Measurements from ENCODE around the gene ALDH2.

GRCh38 chr12:111828338-111828979 is 61.7 kb downstream of the ALDH2 start:
- TF ChIP-seq, protein P1, sequence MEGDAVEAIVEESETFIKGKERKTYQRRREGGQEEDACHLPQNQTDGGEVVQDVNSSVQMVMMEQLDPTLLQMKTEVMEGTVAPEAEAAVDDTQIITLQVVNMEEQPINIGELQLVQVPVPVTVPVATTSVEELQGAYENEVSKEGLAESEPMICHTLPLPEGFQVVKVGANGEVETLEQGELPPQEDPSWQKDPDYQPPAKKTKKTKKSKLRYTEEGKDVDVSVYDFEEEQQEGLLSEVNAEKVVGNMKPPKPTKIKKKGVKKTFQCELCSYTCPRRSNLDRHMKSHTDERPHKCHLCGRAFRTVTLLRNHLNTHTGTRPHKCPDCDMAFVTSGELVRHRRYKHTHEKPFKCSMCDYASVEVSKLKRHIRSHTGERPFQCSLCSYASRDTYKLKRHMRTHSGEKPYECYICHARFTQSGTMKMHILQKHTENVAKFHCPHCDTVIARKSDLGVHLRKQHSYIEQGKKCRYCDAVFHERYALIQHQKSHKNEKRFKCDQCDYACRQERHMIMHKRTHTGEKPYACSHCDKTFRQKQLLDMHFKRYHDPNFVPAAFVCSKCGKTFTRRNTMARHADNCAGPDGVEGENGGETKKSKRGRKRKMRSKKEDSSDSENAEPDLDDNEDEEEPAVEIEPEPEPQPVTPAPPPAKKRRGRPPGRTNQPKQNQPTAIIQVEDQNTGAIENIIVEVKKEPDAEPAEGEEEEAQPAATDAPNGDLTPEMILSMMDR (IDR thresholded peaks at IDR 0.05) = no peak
- no peak for TF ChIP-seq POLR2A (IDR thresholded peaks at IDR 0.05)

Measured in uterus (tissue), 2 donors.